Measurements from ENCODE around the gene ACTR10. TPM values are rescaled to one million over a fixed set of nuclear protein-coding genes. Genes with fewer than 3 reads are reported as not detected.

The ACTR10 gene
- total RNA-seq, 1 donor from 2014 or later, result 71.8 TPM

DNA sequence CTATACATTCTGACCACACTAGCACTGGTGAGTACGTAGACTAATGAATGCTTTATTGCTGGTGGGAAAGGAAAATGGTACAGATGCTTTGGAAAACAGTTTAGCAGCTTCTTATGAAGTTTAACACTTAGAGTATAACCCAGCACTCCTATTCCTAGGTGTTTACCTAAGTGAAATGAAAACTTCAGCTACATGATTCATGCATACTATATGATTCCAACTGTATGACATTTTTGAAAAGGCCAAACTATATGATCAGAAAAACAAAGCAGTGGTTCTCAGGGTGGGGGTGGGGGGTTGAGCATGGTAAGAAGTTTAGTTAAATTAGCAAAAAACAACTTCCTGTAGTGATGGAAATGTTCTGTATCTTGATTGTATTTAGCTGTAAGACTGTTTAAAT, 76.3 kb downstream of the ACTR10 start:
- H3K4me3 ChIP-seq, result no peak overlapping the region
- TF ChIP-seq, protein P1, sequence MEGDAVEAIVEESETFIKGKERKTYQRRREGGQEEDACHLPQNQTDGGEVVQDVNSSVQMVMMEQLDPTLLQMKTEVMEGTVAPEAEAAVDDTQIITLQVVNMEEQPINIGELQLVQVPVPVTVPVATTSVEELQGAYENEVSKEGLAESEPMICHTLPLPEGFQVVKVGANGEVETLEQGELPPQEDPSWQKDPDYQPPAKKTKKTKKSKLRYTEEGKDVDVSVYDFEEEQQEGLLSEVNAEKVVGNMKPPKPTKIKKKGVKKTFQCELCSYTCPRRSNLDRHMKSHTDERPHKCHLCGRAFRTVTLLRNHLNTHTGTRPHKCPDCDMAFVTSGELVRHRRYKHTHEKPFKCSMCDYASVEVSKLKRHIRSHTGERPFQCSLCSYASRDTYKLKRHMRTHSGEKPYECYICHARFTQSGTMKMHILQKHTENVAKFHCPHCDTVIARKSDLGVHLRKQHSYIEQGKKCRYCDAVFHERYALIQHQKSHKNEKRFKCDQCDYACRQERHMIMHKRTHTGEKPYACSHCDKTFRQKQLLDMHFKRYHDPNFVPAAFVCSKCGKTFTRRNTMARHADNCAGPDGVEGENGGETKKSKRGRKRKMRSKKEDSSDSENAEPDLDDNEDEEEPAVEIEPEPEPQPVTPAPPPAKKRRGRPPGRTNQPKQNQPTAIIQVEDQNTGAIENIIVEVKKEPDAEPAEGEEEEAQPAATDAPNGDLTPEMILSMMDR (IDR thresholded peaks at IDR 0.05; ENCODE audit: borderline replicate concordance), result no peak
- no peaks in the 10 kb centered on the region for H3K27me3 ChIP-seq (ENCODE audit: low read depth)
- DNase-seq, result no peak
- intact Hi-C loops (cut with micrococcal nuclease), result no loop called here
- peak overlapping the region; percentile 4 for H3K27ac ChIP-seq (replicated peaks)
- peaks cover 57% of the 10 kb centered on the region for H3K36me3 ChIP-seq
- no peaks in the 10 kb centered on the region for H3K9me3 ChIP-seq (replicated peaks)
- H3K4me1 ChIP-seq, result peaks cover 74% of the 10 kb centered on the region

DNA sequence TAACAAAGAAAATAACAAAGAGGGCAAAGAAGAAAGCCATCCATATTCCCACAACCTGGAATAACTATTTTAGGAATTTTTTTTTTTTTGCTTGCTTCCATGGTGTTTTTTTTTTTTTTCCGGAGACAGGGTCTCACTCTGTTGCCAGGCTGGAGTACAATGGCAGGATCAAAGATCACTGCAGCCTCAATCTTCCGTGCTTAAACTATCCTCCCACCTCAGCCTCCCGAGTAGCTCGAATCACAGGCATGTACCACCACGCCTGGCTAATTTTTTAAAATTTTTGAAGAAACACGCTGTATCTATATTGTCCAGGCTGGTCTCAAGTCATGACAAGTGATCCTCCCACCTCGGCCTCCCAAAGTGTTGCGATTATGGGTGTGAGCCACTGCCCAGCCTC, 78.2 kb downstream of the ACTR10 start:
- Histone ChIP-seq H3K4me3 (no peak overlapping the region), H3K27me3 (ENCODE audit: low read depth) (no peaks in the 10 kb centered on the region), H3K4me1 (peaks cover 74% of the 10 kb centered on the region), H3K36me3 (peaks cover 40% of the 10 kb centered on the region), H3K27ac (replicated peaks) (no peak overlapping the region), H3K9me3 (replicated peaks) (no peaks in the 10 kb centered on the region)
- TF ChIP-seq, protein P1 (IDR thresholded peaks at IDR 0.05; ENCODE audit: borderline replicate concordance), result no peak
- intact Hi-C loops (cut with micrococcal nuclease), result no loop called here
- no peak for DNase-seq

GRCh38 chr14:58280954-58281787, 81.2 kb downstream of the ACTR10 start:
- intact Hi-C loops (cut with micrococcal nuclease), result no loop called here
- peak overlapping the region; percentile 76 for H3K27ac ChIP-seq (replicated peaks)
- H3K36me3 ChIP-seq, result peaks cover 61% of the 10 kb centered on the region
- DNase-seq, result no peak
- peaks cover 66% of the 10 kb centered on the region for H3K4me1 ChIP-seq
- no peaks in the 10 kb centered on the region for H3K27me3 ChIP-seq (ENCODE audit: low read depth)
- TF ChIP-seq, protein P1 (IDR thresholded peaks at IDR 0.05; ENCODE audit: borderline replicate concordance), result no peak
- H3K4me3 ChIP-seq, result peak overlapping the region; percentile 18
- H3K9me3 ChIP-seq (replicated peaks), result no peaks in the 10 kb centered on the region

DNA sequence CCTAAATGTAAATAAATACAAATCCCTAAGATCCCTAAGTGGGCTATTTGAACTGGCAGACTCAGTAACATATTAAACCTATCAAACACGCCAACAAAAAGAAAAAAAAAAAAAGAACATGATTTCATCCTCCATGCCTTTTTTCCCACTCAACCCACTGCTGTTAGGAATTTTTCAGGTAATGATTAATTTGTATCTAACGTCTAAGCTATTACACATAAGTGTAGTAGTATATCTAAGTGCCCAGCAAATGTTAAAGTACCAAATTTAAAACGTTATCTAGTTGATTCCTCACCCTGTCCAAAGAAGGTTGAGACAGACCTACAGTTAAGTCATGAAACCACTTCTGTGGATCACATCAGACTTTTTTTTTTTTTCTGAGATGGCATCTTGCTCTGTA, 82.0 kb downstream of the ACTR10 start:
- Histone ChIP-seq H3K27ac (replicated peaks) (peak overlapping the region; percentile 76), H3K27me3 (ENCODE audit: low read depth) (no peaks in the 10 kb centered on the region), H3K4me3 (peak overlapping the region; percentile 18), H3K36me3 (peaks cover 62% of the 10 kb centered on the region), H3K4me1 (peaks cover 60% of the 10 kb centered on the region), H3K9me3 (replicated peaks) (no peaks in the 10 kb centered on the region)
- DNase-seq, result no peak
- intact Hi-C loops (cut with micrococcal nuclease), result no loop called here
- TF ChIP-seq, protein P1 (IDR thresholded peaks at IDR 0.05; ENCODE audit: borderline replicate concordance), result no peak

- Histone ChIP-seq H3K4me1 (peaks cover 68% of the 10 kb centered on the region), H3K9me3 (replicated peaks) (no peaks in the 10 kb centered on the region), H3K27me3 (ENCODE audit: low read depth) (no peaks in the 10 kb centered on the region), H3K36me3 (peaks cover 63% of the 10 kb centered on the region), H3K27ac (replicated peaks) (peak overlapping the region; percentile 76), H3K4me3 (no peak overlapping the region)
- TF ChIP-seq, protein P1 (IDR thresholded peaks at IDR 0.05; ENCODE audit: borderline replicate concordance), result no peak
- intact Hi-C loops (cut with micrococcal nuclease), result no loop called here
- DNase-seq, result no peak
These were observed 83.1 kb downstream of the ACTR10 start for GRCh38 chr14:58282925-58283593.
